MM.1S (cell line): ENCODE data around the gene BMP2K.

ENCODE experiments used
- CTCF ChIP-seq: fragments of 300-600 bp; sonication (generic); IDR thresholded peaks from 2 replicates; pipeline ENCODE4 v1.5.1; 2016; ENCODE audit warnings: antibody characterized with exemption, low read length, mixed read lengths
- EZH2 ChIP-seq: fragments of 300-600 bp; sonication (generic); optimal IDR thresholded peaks from 2 replicates; pipeline ENCODE3; 2017; ENCODE audit warnings: low read depth, mild to moderate bottlenecking, antibody characterized with exemption, low read length, mixed read lengths
- EZH2phosphoT487 ChIP-seq: fragments of 300-600 bp; sonication (generic); IDR thresholded peaks from 2 replicates; pipeline ENCODE4 v1.6.1; 2018; ENCODE audit warnings: antibody characterized with exemption, low read length

DNA sequence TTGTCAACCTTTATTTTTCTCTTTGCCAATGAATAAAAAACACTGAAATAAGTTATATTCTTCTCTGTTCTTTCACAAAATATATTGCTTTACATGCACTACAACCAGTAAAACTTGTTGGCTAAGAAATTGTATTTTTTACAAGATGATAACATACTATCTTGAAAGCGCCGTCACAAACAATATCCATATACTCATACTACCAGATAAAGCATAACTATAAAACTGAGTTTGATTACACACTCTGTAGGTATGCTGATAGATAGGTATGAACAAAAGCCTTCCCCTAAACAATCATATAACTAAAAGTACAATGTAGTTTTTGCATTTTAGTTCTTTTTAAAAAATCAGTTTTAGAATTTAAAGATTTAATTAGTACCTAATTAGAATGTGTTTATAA is 13.6 kb upstream of the BMP2K start:
- TF ChIP-seq CTCF (no peak), EZH2phosphoT487 (no peak), EZH2 (no peak)
